ENCODE results near the gene B9D1. TPM values are rescaled to one million over a fixed set of nuclear protein-coding genes. Genes with fewer than 3 reads are reported as not detected.

Gene B9D1
- total and polyA plus RNA-seq, 2 of the 13 experiments (the other 11 are each of a cell fraction or from before 2014, with no cell fraction given), result 27.7 to 31.1 TPM

- TF ChIP-seq ZBTB34 (CRISPR knock-in tag; IDR thresholded peaks at IDR 0.05), result no peak
- peak; percentile 73; the same call in 1 of the 2 replicates for TF ChIP-seq TFDP1 (CRISPR knock-in tag; IDR thresholded peaks at IDR 0.05; ENCODE audit: borderline replicate concordance)
- TF ChIP-seq ATF4 (CRISPR knock-in tag; IDR thresholded peaks at IDR 0.05), result no peak
- TF ChIP-seq MYNN (CRISPR knock-in tag; IDR thresholded peaks at IDR 0.05; ENCODE audit: low read depth), result no peak
- no peak for TF ChIP-seq ELK4 (CRISPR knock-in tag; IDR thresholded peaks at IDR 0.05; ENCODE audit: borderline replicate concordance)
- no peak for TF ChIP-seq ZNF253 (CRISPR knock-in tag; IDR thresholded peaks at IDR 0.05; ENCODE audit: borderline replicate concordance)
- TF ChIP-seq YY1 (IDR thresholded peaks at IDR 0.05; ENCODE audit: insufficient read depth, insufficient replicate concordance, low read depth, low read length), result peak; percentile 86
- TF ChIP-seq TP53 (CRISPR knock-in tag; conservative IDR thresholded peaks at IDR 0.05), result peak; percentile 67; the same call in 1 of the 2 replicates
- no peak for TF ChIP-seq ZBTB37 (CRISPR knock-in tag; IDR thresholded peaks at IDR 0.05)
- no peak for TF ChIP-seq GZF1 (CRISPR knock-in tag; IDR thresholded peaks at IDR 0.05)
- peak; percentile 37; the same call in 1 of the 2 replicates for TF ChIP-seq ZMAT3 (CRISPR knock-in tag; conservative IDR thresholded peaks at IDR 0.05)
- no peak for TF ChIP-seq BRF2 (CRISPR knock-in tag; IDR thresholded peaks at IDR 0.05)
- TF ChIP-seq ZFP36L2 (CRISPR knock-in tag; IDR thresholded peaks at IDR 0.05), result no peak
- peak; percentile 31; the same call in 1 of the 2 replicates for TF ChIP-seq ATF5 (CRISPR knock-in tag; IDR thresholded peaks at IDR 0.05; ENCODE audit: low read depth)
- peak; percentile 81 for TF ChIP-seq HOXA3 (CRISPR knock-in tag; IDR thresholded peaks at IDR 0.05)
- TF ChIP-seq ZNF816 (CRISPR knock-in tag; IDR thresholded peaks at IDR 0.05; ENCODE audit: borderline replicate concordance), result no peak
- TF ChIP-seq PRMT3 (CRISPR knock-in tag; IDR thresholded peaks at IDR 0.05; ENCODE audit: borderline replicate concordance, low read depth), result no peak
- TF ChIP-seq FOXJ3 (CRISPR knock-in tag; IDR thresholded peaks at IDR 0.05; ENCODE audit: borderline replicate concordance), result peak; percentile 70; the same call in 1 of the 2 replicates
- TF ChIP-seq ZNF780A (CRISPR knock-in tag; IDR thresholded peaks at IDR 0.05), result no peak
Measured at GRCh38 chr17:19377602-19378415, 15.3 kb upstream of the B9D1 start (continued).
